ENCODE data around the gene GYG2. TPM values are rescaled to one million over a fixed set of nuclear protein-coding genes. Genes with fewer than 3 reads are reported as not detected.

Gene GYG2
- total RNA-seq, 1 experiment from 2014 or later: not detected

DNA sequence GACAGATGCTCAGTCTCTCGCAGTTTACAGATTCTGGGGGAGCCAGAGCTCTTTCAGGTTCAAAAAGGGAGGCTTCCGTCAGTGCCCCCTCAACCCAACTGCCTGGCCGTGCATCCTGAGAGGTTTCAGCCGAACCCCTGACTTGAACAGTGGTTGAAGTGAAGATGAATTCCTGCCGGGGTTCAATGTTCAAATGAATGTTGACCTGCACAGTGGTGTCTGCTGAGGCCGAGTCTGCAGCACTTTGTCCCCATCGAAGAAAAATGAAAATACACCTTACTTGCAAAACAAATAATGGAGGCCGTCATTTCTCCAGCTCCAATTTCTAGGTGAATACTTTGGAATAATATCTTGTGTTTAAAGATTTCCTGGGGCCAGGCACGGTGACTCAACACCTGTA, 33.7 kb downstream of the GYG2 start:
- Histone ChIP-seq H3K27me3 (ENCODE audit: insufficient read depth, low read length) (no peaks in the 10 kb centered on the region), H3K4me1 (ENCODE audit: control insufficient read depth in 1 of 2, insufficient read depth in 2 of 2, low read length in 2 of 2) (no peaks in the 10 kb centered on the region), H3K9ac (ENCODE audit: low read length) (no peak overlapping the region), H3K4me2 (ENCODE audit: low read length) (no peak overlapping the region), H3K9me3 (ENCODE audit: control insufficient read depth in 1 of 2, insufficient read depth in 1 of 2, low read depth in 1 of 2, low read length in 2 of 2) (no peaks in the 10 kb centered on the region), H3K79me2 (ENCODE audit: insufficient read depth, low read length) (no peaks in the 10 kb centered on the region), H2AFZ (ENCODE audit: low read depth, low read length, poor library complexity, severe bottlenecking) (no peak overlapping the region), H3K27ac (ENCODE audit: low read depth, low read length) (no peak overlapping the region), H3K36me3 (ENCODE audit: control insufficient read depth in 1 of 2, insufficient read depth in 2 of 2, low read length in 2 of 2) (no peaks in the 10 kb centered on the region), H4K20me1 (ENCODE audit: insufficient read depth) (no peaks in the 10 kb centered on the region), H3K4me3 (replicated peaks in 1 of 2; ENCODE audit: low read depth in 1 of 2, low read length in 2 of 2) (no peak overlapping the region), H3K9me2 (ENCODE audit: insufficient read depth) (no peaks in the 10 kb centered on the region)
- intact Hi-C loops (cut with micrococcal nuclease): no loop called here
- ChIA-PET RAD21 (ENCODE audit: low non-redundant PET in 1 of 2, low total read pairs in 2 of 2, uncharacterized antibody in 2 of 2, unreplicated experiment in 2 of 2) (no interaction called here), POLR2A (no interaction called here), CTCF (no interaction called here)
- no TSS peak for BruUV-seq (replicated peaks)
- TF ChIP-seq POLR2AphosphoS5 (IDR thresholded peaks at IDR 0.05; ENCODE audit: low read depth, low read length) (no peak), JUND (IDR thresholded peaks at IDR 0.05) (no peak), YY1 (IDR thresholded peaks at IDR 0.05; ENCODE audit: extremely low read depth, insufficient replicate concordance, low read depth, low read length) (no peak), SP1 (IDR thresholded peaks at IDR 0.05; ENCODE audit: low read depth) (no peak), CBX3 (IDR thresholded peaks at IDR 0.05; ENCODE audit: low read depth) (no peak), SRF (IDR thresholded peaks at IDR 0.05; ENCODE audit: low read depth) (no peak), POLR2A (IDR thresholded peaks at IDR 0.05; ENCODE audit: borderline replicate concordance, extremely low read depth, insufficient read depth, insufficient read length) (no peak)
- TF ChIP-seq, protein P1, sequence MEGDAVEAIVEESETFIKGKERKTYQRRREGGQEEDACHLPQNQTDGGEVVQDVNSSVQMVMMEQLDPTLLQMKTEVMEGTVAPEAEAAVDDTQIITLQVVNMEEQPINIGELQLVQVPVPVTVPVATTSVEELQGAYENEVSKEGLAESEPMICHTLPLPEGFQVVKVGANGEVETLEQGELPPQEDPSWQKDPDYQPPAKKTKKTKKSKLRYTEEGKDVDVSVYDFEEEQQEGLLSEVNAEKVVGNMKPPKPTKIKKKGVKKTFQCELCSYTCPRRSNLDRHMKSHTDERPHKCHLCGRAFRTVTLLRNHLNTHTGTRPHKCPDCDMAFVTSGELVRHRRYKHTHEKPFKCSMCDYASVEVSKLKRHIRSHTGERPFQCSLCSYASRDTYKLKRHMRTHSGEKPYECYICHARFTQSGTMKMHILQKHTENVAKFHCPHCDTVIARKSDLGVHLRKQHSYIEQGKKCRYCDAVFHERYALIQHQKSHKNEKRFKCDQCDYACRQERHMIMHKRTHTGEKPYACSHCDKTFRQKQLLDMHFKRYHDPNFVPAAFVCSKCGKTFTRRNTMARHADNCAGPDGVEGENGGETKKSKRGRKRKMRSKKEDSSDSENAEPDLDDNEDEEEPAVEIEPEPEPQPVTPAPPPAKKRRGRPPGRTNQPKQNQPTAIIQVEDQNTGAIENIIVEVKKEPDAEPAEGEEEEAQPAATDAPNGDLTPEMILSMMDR (IDR thresholded peaks at IDR 0.05 in 2 of 3, conservative IDR thresholded peaks at IDR 0.05 in 1 of 3; ENCODE audit: borderline replicate concordance in 1 of 3, insufficient read depth in 1 of 3, low read depth in 2 of 3, low read length in 2 of 3): no peak
- TF ChIP-seq, protein P2, sequence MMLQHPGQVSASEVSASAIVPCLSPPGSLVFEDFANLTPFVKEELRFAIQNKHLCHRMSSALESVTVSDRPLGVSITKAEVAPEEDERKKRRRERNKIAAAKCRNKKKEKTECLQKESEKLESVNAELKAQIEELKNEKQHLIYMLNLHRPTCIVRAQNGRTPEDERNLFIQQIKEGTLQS (IDR thresholded peaks at IDR 0.05): no peak
- ATAC-seq (no peak), DNase-seq (ENCODE audit: low read depth, low spot score) (no peak)

DNA sequence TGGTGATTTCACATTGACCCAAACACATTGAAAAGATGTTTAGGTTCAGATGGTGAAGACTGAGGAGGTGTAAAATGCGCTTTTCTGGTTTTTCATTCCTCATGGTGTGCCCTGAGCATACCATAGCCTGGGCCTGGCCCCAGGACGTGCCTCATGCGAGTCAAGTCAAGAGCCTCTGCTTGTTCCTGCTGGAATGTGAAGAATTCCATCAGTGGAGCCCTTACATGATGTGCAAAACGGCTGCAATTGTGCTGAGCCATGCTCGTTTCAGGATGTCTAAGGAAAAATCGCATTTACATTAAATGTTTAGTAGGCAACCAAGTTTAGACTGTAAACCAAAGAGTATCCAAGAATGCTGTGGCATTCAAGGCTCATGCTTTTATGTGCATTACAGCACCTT, 34.9 kb downstream of the GYG2 start:
- intact Hi-C loops (cut with micrococcal nuclease): no loop called here
- no peak overlapping the region for H2AFZ ChIP-seq (ENCODE audit: low read depth, low read length, poor library complexity, severe bottlenecking)
- H3K9me3 ChIP-seq (ENCODE audit: control insufficient read depth in 1 of 2, insufficient read depth in 1 of 2, low read depth in 1 of 2, low read length in 2 of 2): no peaks in the 10 kb centered on the region
- no peaks in the 10 kb centered on the region for H3K9me2 ChIP-seq (ENCODE audit: insufficient read depth)
- no peaks in the 10 kb centered on the region for H3K36me3 ChIP-seq (ENCODE audit: control insufficient read depth in 1 of 2, insufficient read depth in 2 of 2, low read length in 2 of 2)
- H3K4me3 ChIP-seq (replicated peaks in 1 of 2; ENCODE audit: low read depth in 1 of 2, low read length in 2 of 2): no peak overlapping the region
- no peak overlapping the region for H3K4me2 ChIP-seq (ENCODE audit: low read length)
- ChIA-PET POLR2A (no interaction called here), RAD21 (ENCODE audit: low non-redundant PET in 1 of 2, low total read pairs in 2 of 2, uncharacterized antibody in 2 of 2, unreplicated experiment in 2 of 2) (no interaction called here), CTCF (no interaction called here)
- BruUV-seq (replicated peaks): no TSS peak
- no peaks in the 10 kb centered on the region for H3K27me3 ChIP-seq (ENCODE audit: insufficient read depth, low read length)
- DNase-seq (ENCODE audit: low read depth, low spot score) (no peak), ATAC-seq (no peak)
- H3K9ac ChIP-seq (ENCODE audit: low read length): no peak overlapping the region
- no peaks in the 10 kb centered on the region for H3K79me2 ChIP-seq (ENCODE audit: insufficient read depth, low read length)
- H3K27ac ChIP-seq (ENCODE audit: low read depth, low read length): no peak overlapping the region
- no peaks in the 10 kb centered on the region for H4K20me1 ChIP-seq (ENCODE audit: insufficient read depth)
- H3K4me1 ChIP-seq (ENCODE audit: control insufficient read depth in 1 of 2, insufficient read depth in 2 of 2, low read length in 2 of 2): no peaks in the 10 kb centered on the region
- TF ChIP-seq, protein P2 (IDR thresholded peaks at IDR 0.05): no peak
- TF ChIP-seq TCF7L2 (IDR thresholded peaks at IDR 0.05; ENCODE audit: borderline replicate concordance, extremely low read depth, insufficient read depth, insufficient read length): no peak
- no peak for TF ChIP-seq SP1 (IDR thresholded peaks at IDR 0.05; ENCODE audit: low read depth)
- TF ChIP-seq POLR2AphosphoS5 (IDR thresholded peaks at IDR 0.05; ENCODE audit: low read depth, low read length): no peak
- TF ChIP-seq, protein P1 (IDR thresholded peaks at IDR 0.05 in 2 of 3, conservative IDR thresholded peaks at IDR 0.05 in 1 of 3; ENCODE audit: borderline replicate concordance in 1 of 3, insufficient read depth in 1 of 3, low read depth in 2 of 3, low read length in 2 of 3): no peak
- TF ChIP-seq, protein P3, sequence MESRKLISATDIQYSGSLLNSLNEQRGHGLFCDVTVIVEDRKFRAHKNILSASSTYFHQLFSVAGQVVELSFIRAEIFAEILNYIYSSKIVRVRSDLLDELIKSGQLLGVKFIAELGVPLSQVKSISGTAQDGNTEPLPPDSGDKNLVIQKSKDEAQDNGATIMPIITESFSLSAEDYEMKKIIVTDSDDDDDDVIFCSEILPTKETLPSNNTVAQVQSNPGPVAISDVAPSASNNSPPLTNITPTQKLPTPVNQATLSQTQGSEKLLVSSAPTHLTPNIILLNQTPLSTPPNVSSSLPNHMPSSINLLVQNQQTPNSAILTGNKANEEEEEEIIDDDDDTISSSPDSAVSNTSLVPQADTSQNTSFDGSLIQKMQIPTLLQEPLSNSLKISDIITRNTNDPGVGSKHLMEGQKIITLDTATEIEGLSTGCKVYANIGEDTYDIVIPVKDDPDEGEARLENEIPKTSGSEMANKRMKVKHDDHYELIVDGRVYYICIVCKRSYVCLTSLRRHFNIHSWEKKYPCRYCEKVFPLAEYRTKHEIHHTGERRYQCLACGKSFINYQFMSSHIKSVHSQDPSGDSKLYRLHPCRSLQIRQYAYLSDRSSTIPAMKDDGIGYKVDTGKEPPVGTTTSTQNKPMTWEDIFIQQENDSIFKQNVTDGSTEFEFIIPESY (IDR thresholded peaks at IDR 0.05; ENCODE audit: extremely low read depth, insufficient replicate concordance, low read length): no peak
- no peak for TF ChIP-seq SIN3A (IDR thresholded peaks at IDR 0.05; ENCODE audit: low read depth)
- no peak for TF ChIP-seq CBX3 (IDR thresholded peaks at IDR 0.05; ENCODE audit: low read depth)

All from HCT116 (cell line).